K562 (cell line): ENCODE measurements around the gene C1QBP. TPM values are rescaled to one million over a fixed set of nuclear protein-coding genes. Genes with fewer than 3 reads are reported as not detected.

Experiments used
- CREB3L1 ChIP-seq: fragments of 450-650 bp; IDR thresholded peaks from 2 replicates; pipeline ENCODE4 v1.6.1; 2014; ENCODE audit warnings: low read depth, mild to moderate bottlenecking, moderate library complexity, borderline replicate concordance
- HDAC8 ChIP-seq: fragments of 450-650 bp; IDR thresholded peaks from 2 replicates; pipeline ENCODE4 v1.6.1; 2016; ENCODE audit warnings: mild to moderate bottlenecking, missing genetic modification characterization, moderate library complexity, missing compliant biosample characterization
- HMGXB4 ChIP-seq: sonication (generic); formaldehyde crosslinking; IDR thresholded peaks from 2 replicates; pipeline ENCODE4 v1.8.1; 2023; ENCODE audit warnings: mild to moderate bottlenecking, missing genetic modification reagents
- MAZ ChIP-seq, 2 experiments: fragments of 450-650 bp in 1 of 2; sonication (generic) in 1 of 2; formaldehyde crosslinking; IDR thresholded peaks in 1 of 2; conservative IDR thresholded peaks in 1 of 2; 2 replicates each; pipeline versions ENCODE4 v1.4.0 to v1.5.0; 2020; ENCODE audit warnings: mild to moderate bottlenecking in 1 of 2, missing genetic modification reagents in 1 of 2
- PYGO2 ChIP-seq: fragments of 450-650 bp; IDR thresholded peaks from 2 replicates; pipeline ENCODE4 v1.6.1; 2016; ENCODE audit warnings: mild to moderate bottlenecking, missing genetic modification characterization, moderate library complexity, missing compliant biosample characterization
- RBM22 ChIP-seq: fragments of 200-400 bp; formaldehyde crosslinking; IDR thresholded peaks from 2 replicates; pipeline ENCODE4 v1.6.1; 2018; ENCODE audit warnings: low read length, low read depth; ENCODE audit not compliant: poor library complexity, severe bottlenecking
- ZKSCAN8 ChIP-seq: fragments of 200-800 bp; sonication (Bioruptor generic); IDR thresholded peaks from 2 replicates; pipeline ENCODE4 v1.6.1; 2016; ENCODE audit warnings: missing genetic modification characterization, missing compliant biosample characterization
- polyA plus RNA-seq, 8 experiments: library from polyadenylated mRNA; depleted of rRNA in 4 of 8; stranded (reverse) in 5 of 8; unstranded in 3 of 8; fragments of >200 nt; fragmentation: Nextera tagmentation in 2 of 8; fragmentation: Illumina TruSeq in 1 of 8; extraction: Ambion mirVana in 2 of 8; extraction: Trizol in 1 of 8; gene quantifications; 2 replicates each; pipeline versions ENCODE4 v1.2.1 to v1.2.3, GENCODE V29; 2011 to 2014; ENCODE audit warnings: inconsistent platforms in 1 of 8, missing spikeins in 1 of 8
- total RNA-seq, 7 experiments: library from RNA; depleted of rRNA in 6 of 7; stranded (reverse); fragments of >200 nt in 6 of 7; fragmentation: Illumina TruSeq in 2 of 7; extraction: Trizol in 2 of 7; gene quantifications; 2 replicates each; pipeline versions ENCODE4 v1.2.1 to v1.2.3, GENCODE V29; 2011 to 2021; ENCODE audit warnings: low replicate concordance in 1 of 7
- TF ChIP-seq, protein P1 (sequence below): fragments of 200-600 bp; sonication (generic); IDR thresholded peaks from one replicate; pipeline ENCODE4 v1.6.1; 2012; ENCODE audit warnings: mild to moderate bottlenecking, low read depth, low read length, inconsistent platforms

The C1QBP gene
- total and polyA plus RNA-seq, 9 of the 15 experiments (the other 6 are each of a cell fraction or from before 2014, with no cell fraction given) = 90.7 to 665 (median 414) TPM

DNA sequence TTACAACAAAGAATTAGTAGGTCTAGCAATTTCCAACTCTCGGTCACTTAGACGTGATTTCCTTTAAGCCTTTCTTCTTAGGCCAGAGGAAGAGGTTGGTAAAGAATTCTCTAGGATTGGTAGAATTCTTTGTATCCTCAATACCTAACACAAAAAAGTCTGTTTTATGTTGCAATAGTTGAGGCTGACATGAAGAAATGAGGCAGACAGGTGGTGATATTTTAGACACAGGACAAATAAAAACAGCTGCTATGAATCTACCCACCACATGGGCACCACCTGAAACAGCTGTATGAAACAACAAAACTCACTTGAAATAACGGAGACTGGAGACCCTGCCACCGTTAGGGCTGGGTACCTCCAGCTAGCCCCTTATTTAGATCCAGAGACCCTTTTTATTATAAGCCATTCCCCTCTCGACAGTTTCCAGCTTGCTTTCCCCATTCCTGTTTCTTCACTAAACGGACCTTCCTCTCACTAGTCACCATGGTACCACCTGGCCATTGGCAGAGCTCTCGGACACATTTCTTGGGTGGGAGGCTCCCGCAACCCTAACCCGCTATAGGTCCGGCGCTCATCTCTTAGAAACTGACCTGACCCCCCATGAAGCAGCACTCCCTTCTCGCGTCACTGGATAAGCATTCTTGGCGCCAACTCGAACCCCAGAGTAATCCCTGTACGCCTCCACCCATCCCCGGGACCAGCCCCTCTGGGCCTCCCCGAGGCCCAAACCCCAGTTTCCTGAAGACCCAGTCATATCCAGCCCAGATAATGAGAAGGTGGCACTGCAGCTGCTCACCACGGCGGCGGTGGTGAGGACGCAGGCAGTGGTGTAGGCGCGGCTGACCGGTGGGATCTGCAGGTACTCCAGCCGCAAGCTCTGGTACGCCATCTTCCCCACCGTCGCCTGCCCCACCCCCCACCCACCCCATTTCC lies 46.6 kb upstream of the C1QBP start, which contains the start of gene DERL2 (continued):
- TF ChIP-seq, protein P1, sequence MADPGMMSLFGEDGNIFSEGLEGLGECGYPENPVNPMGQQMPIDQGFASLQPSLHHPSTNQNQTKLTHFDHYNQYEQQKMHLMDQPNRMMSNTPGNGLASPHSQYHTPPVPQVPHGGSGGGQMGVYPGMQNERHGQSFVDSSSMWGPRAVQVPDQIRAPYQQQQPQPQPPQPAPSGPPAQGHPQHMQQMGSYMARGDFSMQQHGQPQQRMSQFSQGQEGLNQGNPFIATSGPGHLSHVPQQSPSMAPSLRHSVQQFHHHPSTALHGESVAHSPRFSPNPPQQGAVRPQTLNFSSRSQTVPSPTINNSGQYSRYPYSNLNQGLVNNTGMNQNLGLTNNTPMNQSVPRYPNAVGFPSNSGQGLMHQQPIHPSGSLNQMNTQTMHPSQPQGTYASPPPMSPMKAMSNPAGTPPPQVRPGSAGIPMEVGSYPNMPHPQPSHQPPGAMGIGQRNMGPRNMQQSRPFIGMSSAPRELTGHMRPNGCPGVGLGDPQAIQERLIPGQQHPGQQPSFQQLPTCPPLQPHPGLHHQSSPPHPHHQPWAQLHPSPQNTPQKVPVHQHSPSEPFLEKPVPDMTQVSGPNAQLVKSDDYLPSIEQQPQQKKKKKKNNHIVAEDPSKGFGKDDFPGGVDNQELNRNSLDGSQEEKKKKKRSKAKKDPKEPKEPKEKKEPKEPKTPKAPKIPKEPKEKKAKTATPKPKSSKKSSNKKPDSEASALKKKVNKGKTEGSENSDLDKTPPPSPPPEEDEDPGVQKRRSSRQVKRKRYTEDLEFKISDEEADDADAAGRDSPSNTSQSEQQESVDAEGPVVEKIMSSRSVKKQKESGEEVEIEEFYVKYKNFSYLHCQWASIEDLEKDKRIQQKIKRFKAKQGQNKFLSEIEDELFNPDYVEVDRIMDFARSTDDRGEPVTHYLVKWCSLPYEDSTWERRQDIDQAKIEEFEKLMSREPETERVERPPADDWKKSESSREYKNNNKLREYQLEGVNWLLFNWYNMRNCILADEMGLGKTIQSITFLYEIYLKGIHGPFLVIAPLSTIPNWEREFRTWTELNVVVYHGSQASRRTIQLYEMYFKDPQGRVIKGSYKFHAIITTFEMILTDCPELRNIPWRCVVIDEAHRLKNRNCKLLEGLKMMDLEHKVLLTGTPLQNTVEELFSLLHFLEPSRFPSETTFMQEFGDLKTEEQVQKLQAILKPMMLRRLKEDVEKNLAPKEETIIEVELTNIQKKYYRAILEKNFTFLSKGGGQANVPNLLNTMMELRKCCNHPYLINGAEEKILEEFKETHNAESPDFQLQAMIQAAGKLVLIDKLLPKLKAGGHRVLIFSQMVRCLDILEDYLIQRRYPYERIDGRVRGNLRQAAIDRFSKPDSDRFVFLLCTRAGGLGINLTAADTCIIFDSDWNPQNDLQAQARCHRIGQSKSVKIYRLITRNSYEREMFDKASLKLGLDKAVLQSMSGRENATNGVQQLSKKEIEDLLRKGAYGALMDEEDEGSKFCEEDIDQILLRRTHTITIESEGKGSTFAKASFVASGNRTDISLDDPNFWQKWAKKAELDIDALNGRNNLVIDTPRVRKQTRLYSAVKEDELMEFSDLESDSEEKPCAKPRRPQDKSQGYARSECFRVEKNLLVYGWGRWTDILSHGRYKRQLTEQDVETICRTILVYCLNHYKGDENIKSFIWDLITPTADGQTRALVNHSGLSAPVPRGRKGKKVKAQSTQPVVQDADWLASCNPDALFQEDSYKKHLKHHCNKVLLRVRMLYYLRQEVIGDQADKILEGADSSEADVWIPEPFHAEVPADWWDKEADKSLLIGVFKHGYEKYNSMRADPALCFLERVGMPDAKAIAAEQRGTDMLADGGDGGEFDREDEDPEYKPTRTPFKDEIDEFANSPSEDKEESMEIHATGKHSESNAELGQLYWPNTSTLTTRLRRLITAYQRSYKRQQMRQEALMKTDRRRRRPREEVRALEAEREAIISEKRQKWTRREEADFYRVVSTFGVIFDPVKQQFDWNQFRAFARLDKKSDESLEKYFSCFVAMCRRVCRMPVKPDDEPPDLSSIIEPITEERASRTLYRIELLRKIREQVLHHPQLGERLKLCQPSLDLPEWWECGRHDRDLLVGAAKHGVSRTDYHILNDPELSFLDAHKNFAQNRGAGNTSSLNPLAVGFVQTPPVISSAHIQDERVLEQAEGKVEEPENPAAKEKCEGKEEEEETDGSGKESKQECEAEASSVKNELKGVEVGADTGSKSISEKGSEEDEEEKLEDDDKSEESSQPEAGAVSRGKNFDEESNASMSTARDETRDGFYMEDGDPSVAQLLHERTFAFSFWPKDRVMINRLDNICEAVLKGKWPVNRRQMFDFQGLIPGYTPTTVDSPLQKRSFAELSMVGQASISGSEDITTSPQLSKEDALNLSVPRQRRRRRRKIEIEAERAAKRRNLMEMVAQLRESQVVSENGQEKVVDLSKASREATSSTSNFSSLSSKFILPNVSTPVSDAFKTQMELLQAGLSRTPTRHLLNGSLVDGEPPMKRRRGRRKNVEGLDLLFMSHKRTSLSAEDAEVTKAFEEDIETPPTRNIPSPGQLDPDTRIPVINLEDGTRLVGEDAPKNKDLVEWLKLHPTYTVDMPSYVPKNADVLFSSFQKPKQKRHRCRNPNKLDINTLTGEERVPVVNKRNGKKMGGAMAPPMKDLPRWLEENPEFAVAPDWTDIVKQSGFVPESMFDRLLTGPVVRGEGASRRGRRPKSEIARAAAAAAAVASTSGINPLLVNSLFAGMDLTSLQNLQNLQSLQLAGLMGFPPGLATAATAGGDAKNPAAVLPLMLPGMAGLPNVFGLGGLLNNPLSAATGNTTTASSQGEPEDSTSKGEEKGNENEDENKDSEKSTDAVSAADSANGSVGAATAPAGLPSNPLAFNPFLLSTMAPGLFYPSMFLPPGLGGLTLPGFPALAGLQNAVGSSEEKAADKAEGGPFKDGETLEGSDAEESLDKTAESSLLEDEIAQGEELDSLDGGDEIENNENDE = no peak
- TF ChIP-seq CREB3L1 (no peak), PYGO2 (tag) (no peak), HDAC8 (tag) (no peak), ZKSCAN8 (CRISPR knock-in tag) (no peak), MAZ (CRISPR knock-in tag; conservative IDR thresholded peaks at IDR 0.05 in 1 of 2, IDR thresholded peaks at IDR 0.05 in 1 of 2) (no peak), RBM22 (no peak), HMGXB4 (CRISPR knock-in tag) (no peak)
